H9 (cell line): ENCODE results near the gene ECHDC3. TPM values are rescaled to one million over a fixed set of nuclear protein-coding genes. Genes with fewer than 3 reads are reported as not detected.

Source experiments
- DNase-seq: peaks from one replicate; pipeline ENCODE4 v3.0.0-alpha.2; 2017
- H2AFZ ChIP-seq: one replicate; pipeline ENCODE4 v1.6.1; 2013; ENCODE audit warnings: mild to moderate bottlenecking, low read length, control low read depth, moderate library complexity
- H2AK5ac ChIP-seq: 2 replicates; pipeline ENCODE4 v1.6.1; 2013; ENCODE audit warnings: low read length, control low read depth, mixed read lengths; ENCODE audit not compliant: insufficient read length
- H2BK120ac ChIP-seq: one replicate; pipeline ENCODE4 v1.6.1; 2013; ENCODE audit warnings: low read depth, mild to moderate bottlenecking, low read length, control low read depth, inconsistent platforms; ENCODE audit not compliant: poor library complexity, severe bottlenecking
- H2BK12ac ChIP-seq: 2 replicates; pipeline ENCODE4 v1.6.1; 2013; ENCODE audit warnings: low read length, control low read depth, mixed read lengths, low read depth; ENCODE audit not compliant: insufficient read length
- H2BK15ac ChIP-seq: 2 replicates; pipeline ENCODE4 v1.6.1; 2013; ENCODE audit warnings: low read depth, low read length, control low read depth
- H2BK20ac ChIP-seq: one replicate; pipeline ENCODE4 v1.6.1; 2013; ENCODE audit warnings: low read depth, mild to moderate bottlenecking, low read length, control low read depth, inconsistent platforms; ENCODE audit not compliant: poor library complexity, severe bottlenecking
- H2BK5ac ChIP-seq: 2 replicates; pipeline ENCODE4 v1.6.1; 2013; ENCODE audit warnings: low read length, control low read depth, mixed read lengths; ENCODE audit not compliant: insufficient read length
- H3K14ac ChIP-seq: 2 replicates; pipeline ENCODE4 v1.6.1; 2013; ENCODE audit warnings: low read length, control low read depth; ENCODE audit not compliant: insufficient read depth
- H3K18ac ChIP-seq: 2 replicates; pipeline ENCODE4 v1.6.1; 2013; ENCODE audit warnings: low read depth, mild to moderate bottlenecking, mixed read lengths, low read length, control low read depth; ENCODE audit not compliant: insufficient read length
- H3K23ac ChIP-seq: 2 replicates; pipeline ENCODE4 v1.6.1; 2013; ENCODE audit warnings: low read length, control low read depth, mixed read lengths, low read depth; ENCODE audit not compliant: insufficient read length
- H3K23me2 ChIP-seq: 2 replicates; pipeline ENCODE4 v1.6.1; 2013; ENCODE audit warnings: low read depth, mild to moderate bottlenecking, mixed read lengths, low read length, control low read depth; ENCODE audit not compliant: insufficient read length, poor library complexity, severe bottlenecking
- H3K27ac ChIP-seq: 2 replicates; pipeline ENCODE4 v1.5.1; 2013; ENCODE audit warnings: low read length, control low read depth, mixed read lengths, low read depth; ENCODE audit not compliant: insufficient read length
- H3K27me3 ChIP-seq: 2 replicates; pipeline ENCODE4 v1.6.1; 2013; ENCODE audit warnings: low read length, control low read depth, inconsistent platforms; ENCODE audit not compliant: insufficient read depth
- H3K4ac ChIP-seq: 2 replicates; pipeline ENCODE4 v1.6.1; 2013; ENCODE audit warnings: low read depth, mild to moderate bottlenecking, control low read depth, inconsistent platforms, low read length, moderate library complexity
- H3K4me1 ChIP-seq: 2 replicates; pipeline ENCODE4 v1.6.1; 2013; ENCODE audit warnings: low read length, control low read depth, inconsistent platforms; ENCODE audit not compliant: insufficient read depth
- H3K4me2 ChIP-seq: 2 replicates; pipeline ENCODE4 v1.6.1; 2013; ENCODE audit warnings: low read length, control low read depth, mixed read lengths; ENCODE audit not compliant: insufficient read length, insufficient read depth
- H3K56ac ChIP-seq: 2 replicates; pipeline ENCODE4 v1.6.1; 2013; ENCODE audit warnings: low read depth, mild to moderate bottlenecking, mixed read lengths, low read length, control low read depth; ENCODE audit not compliant: insufficient read length
- H3K79me1 ChIP-seq: 2 replicates; pipeline ENCODE4 v1.6.1; 2013; ENCODE audit warnings: low read depth, mild to moderate bottlenecking, moderate library complexity, low read length, control low read depth, inconsistent platforms; ENCODE audit not compliant: insufficient read depth, poor library complexity, severe bottlenecking
- H3K79me2 ChIP-seq: 2 replicates; pipeline ENCODE4 v1.6.1; 2013; ENCODE audit warnings: low read length, control low read depth, inconsistent platforms; ENCODE audit not compliant: insufficient read depth
- H3K9ac ChIP-seq: 2 replicates; pipeline ENCODE4 v1.6.1; 2013; ENCODE audit warnings: low read length, control low read depth, mixed read lengths; ENCODE audit not compliant: insufficient read length; ENCODE audit errors: extremely low read depth
- H3K9me3 ChIP-seq: one replicate; pipeline ENCODE4 v1.6.1; 2013; ENCODE audit warnings: low read depth, low read length, inconsistent platforms; ENCODE audit not compliant: control insufficient read depth
- H3T11ph ChIP-seq: one replicate; pipeline ENCODE4 v1.6.1; 2013; ENCODE audit warnings: mild to moderate bottlenecking, low read length, control low read depth, inconsistent platforms
- H4K20me1 ChIP-seq: one replicate; pipeline ENCODE4 v1.6.1; 2013; ENCODE audit not compliant: control insufficient read depth, insufficient read length, insufficient read depth
- H4K5ac ChIP-seq: 2 replicates; pipeline ENCODE4 v1.6.1; 2013; ENCODE audit warnings: low read depth, mild to moderate bottlenecking, mixed read lengths, low read length, control low read depth; ENCODE audit not compliant: insufficient read length
- H4K8ac ChIP-seq: replicated peaks from 2 replicates; pipeline ENCODE4 v1.6.1; 2013; ENCODE audit warnings: low read length, control low read depth, mixed read lengths, low read depth; ENCODE audit not compliant: insufficient read length
- H4K91ac ChIP-seq: 2 replicates; pipeline ENCODE4 v1.6.1; 2013; ENCODE audit warnings: low read depth, mild to moderate bottlenecking, moderate library complexity, mixed read lengths, low read length, control low read depth; ENCODE audit not compliant: insufficient read length
- H3K27ac Mint-ChIP-seq, 3 experiments: 2 replicates in 2 of 3; 3 replicates in 1 of 3; pipeline ENCODE4 v1.8.0; 2020 to 2021; ENCODE audit warnings: mixed read lengths in 3 of 3, mild to moderate bottlenecking in 1 of 3, moderate library complexity in 1 of 3
- H3K27me3 Mint-ChIP-seq: 2 replicates; pipeline ENCODE4 v1.8.0; 2021; ENCODE audit warnings: low read depth, mild to moderate bottlenecking, moderate library complexity, mixed read lengths
- H3K36me3 Mint-ChIP-seq, 3 experiments: 2 replicates in 2 of 3; 3 replicates in 1 of 3; pipeline ENCODE4 v1.8.0; 2020 to 2021; ENCODE audit warnings: low read depth in 3 of 3, mixed read lengths in 3 of 3; ENCODE audit not compliant: insufficient read depth in 1 of 3
- H3K4me1 Mint-ChIP-seq, 2 experiments: 2 replicates each; pipeline ENCODE4 v1.8.0; 2020; ENCODE audit warnings: mixed read lengths in 2 of 2
- H3K4me3 Mint-ChIP-seq, 2 experiments: 2 replicates in 1 of 2; 3 replicates in 1 of 2; pipeline ENCODE4 v1.8.0; 2020 to 2021; ENCODE audit warnings: mild to moderate bottlenecking in 2 of 2, mixed read lengths in 2 of 2, moderate library complexity in 1 of 2
- H3K9me3 Mint-ChIP-seq, 2 experiments: 2 replicates in 1 of 2; 3 replicates in 1 of 2; pipeline ENCODE4 v1.8.0; 2020; ENCODE audit warnings: mild to moderate bottlenecking in 2 of 2, mixed read lengths in 2 of 2, moderate library complexity in 1 of 2
- CTCF ChIP-seq: fragments of 200-600 bp; sonication (generic); conservative IDR thresholded peaks from 3 replicates; pipeline ENCODE4 v1.8.0; 2021; ENCODE audit warnings: antibody characterized with exemption, mild to moderate bottlenecking
- WGBS: extraction: QIAGEN DNeasy Blood & Tissue Kit; methylation state at CpG from one replicate; pipeline ENCODE4 v1.1.7; 2013; ENCODE audit warnings: missing lambda C conversion rate, low lambda C conversion rate, mixed read lengths; ENCODE audit not compliant: insufficient read length; ENCODE audit errors: extremely low coverage; 5-methylcytosine and 5-hydroxymethylcytosine counted together
- total RNA-seq: library from RNA; stranded (reverse); gene quantifications from 2 replicates; pipeline ENCODE4 v1.2.1, GENCODE V29; 2021

ECHDC3 gene
- total RNA-seq, 1 experiment from 2014 or later, result 9.3 TPM

- Mint-ChIP-seq H3K4me1 (peaks cover 0 to 4% of the 10 kb centered on the region in 2 experiments; a peak in 1 of 4 replicates), H3K4me3 (no peak overlapping the region), H3K9me3 (peaks cover 23 to 24% of the 10 kb centered on the region in 2 experiments), H3K27me3 (peaks cover 8% of the 10 kb centered on the region), H3K36me3 (peaks cover 8 to 12% (median 8%) of the 10 kb centered on the region in 3 experiments; a peak in 5 of 7 replicates), H3K27ac (no peak overlapping the region)
- Histone ChIP-seq H3K4me2 (no peak overlapping the region), H3T11ph (no peak overlapping the region), H4K20me1 (no peaks in the 10 kb centered on the region), H3K56ac (no peak overlapping the region), H3K14ac (no peak overlapping the region), H3K79me2 (no peaks in the 10 kb centered on the region), H3K18ac (no peak overlapping the region), H4K8ac (no peak overlapping the region), H2BK120ac (no peak overlapping the region), H4K5ac (no peak overlapping the region), H4K91ac (no peak overlapping the region), H3K4me1 (no peaks in the 10 kb centered on the region), H2BK20ac (no peak overlapping the region), H2BK5ac (no peak overlapping the region), H3K27ac (no peak overlapping the region), H2BK12ac (no peak overlapping the region), H2AFZ (no peak overlapping the region), H3K23me2 (no peaks in the 10 kb centered on the region), H3K9me3 (no peaks in the 10 kb centered on the region), H3K27me3 (no peaks in the 10 kb centered on the region), H2AK5ac (no peak overlapping the region), H2BK15ac (no peak overlapping the region), H3K9ac (no peak overlapping the region), H3K23ac (no peak overlapping the region), H3K4ac (no peak overlapping the region), H3K79me1 (no peaks in the 10 kb centered on the region)
- no CpG with 5 or more reads among the region's 7 CpGs for WGBS
- no peak for DNase-seq
- TF ChIP-seq CTCF, result no peak
These were observed 13.8 kb upstream of the ECHDC3 start for GRCh38 chr10:11728353-11728752.
